Stimulated activated naive CD8-positive, alpha-beta T cell treated with anti-CD3 and anti-CD28 coated beads, Interleukin-15, amount 100 ng/mL, for 72 hours (primary cell): ENCODE data around the gene NCLN.
"Not testable (repeated sequence)": the region's sequence is repeated elsewhere in the genome, so short reads cannot be mapped to it uniquely, and the experiment has no call there.

Experiments
- ATAC-seq: fragments of 150-1000 bp; cut with Tn5 transposase; 2 replicates; pipeline ENCODE4 v1.10.0; 2021; ENCODE audit warnings: mild to moderate bottlenecking, moderate library complexity
- DNase-seq, 2 donors: peaks; one replicate each; pipeline ENCODE4 v3.0.0; 2021 to 2022
- H3K27ac Mint-ChIP-seq, 2 donors: one replicate each; pipeline ENCODE4 v1.8.0; 2022; ENCODE audit warnings: mild to moderate bottlenecking in 2 of 2, mixed read lengths in 2 of 2, moderate library complexity in 2 of 2
- H3K27me3 Mint-ChIP-seq: one replicate; pipeline ENCODE4 v1.8.0; 2022; ENCODE audit warnings: mixed read lengths
- H3K4me1 Mint-ChIP-seq: one replicate; pipeline ENCODE4 v1.8.0; 2022; ENCODE audit warnings: mild to moderate bottlenecking, mixed read lengths
- H3K4me3 Mint-ChIP-seq, 2 donors: one replicate each; pipeline ENCODE4 v1.8.0; 2022; ENCODE audit warnings: mild to moderate bottlenecking in 2 of 2, mixed read lengths in 2 of 2, moderate library complexity in 1 of 2
- H3K9me3 Mint-ChIP-seq, 2 donors: one replicate each; pipeline ENCODE4 v1.8.0; 2022; ENCODE audit warnings: mixed read lengths in 2 of 2

The NCLN gene

DNA sequence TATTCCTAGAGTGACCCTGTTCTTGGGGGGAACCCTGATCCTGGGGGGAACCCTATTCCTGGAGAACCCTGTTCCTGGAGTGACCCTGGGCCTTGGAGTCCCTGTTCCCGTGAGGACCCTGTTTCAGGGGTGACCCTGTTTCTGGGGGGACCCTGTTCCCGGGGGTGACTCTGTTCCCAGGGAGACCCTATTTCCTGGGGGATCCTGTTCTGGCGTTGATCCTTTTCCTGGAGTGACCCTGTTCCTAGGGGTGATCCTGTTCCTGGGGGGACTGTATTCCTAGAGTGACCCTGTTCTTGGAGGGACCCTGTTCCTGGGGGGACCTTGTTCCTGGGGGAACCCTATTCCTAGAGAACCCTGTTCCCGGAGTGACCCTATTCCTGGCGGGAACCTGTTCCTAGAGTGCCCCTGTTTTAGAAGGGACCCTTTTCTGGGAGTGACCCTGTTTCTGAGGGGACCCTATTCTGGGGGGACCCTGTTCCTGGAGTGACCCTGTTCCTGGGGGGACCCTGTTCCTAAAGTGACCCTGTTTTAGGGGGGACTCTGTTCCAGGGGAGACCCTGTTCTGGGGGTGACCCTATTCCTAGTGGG is 34.9 kb upstream of the NCLN start:
- Mint-ChIP-seq H3K4me1 (peaks cover 18% of the 10 kb centered on the region), H3K4me3 (no peak overlapping the region), H3K27ac (no peak overlapping the region), H3K27me3 (no peaks in the 10 kb centered on the region), H3K9me3 (no peaks in the 10 kb centered on the region)
- DNase-seq (no peak), ATAC-seq (no peak)

DNA sequence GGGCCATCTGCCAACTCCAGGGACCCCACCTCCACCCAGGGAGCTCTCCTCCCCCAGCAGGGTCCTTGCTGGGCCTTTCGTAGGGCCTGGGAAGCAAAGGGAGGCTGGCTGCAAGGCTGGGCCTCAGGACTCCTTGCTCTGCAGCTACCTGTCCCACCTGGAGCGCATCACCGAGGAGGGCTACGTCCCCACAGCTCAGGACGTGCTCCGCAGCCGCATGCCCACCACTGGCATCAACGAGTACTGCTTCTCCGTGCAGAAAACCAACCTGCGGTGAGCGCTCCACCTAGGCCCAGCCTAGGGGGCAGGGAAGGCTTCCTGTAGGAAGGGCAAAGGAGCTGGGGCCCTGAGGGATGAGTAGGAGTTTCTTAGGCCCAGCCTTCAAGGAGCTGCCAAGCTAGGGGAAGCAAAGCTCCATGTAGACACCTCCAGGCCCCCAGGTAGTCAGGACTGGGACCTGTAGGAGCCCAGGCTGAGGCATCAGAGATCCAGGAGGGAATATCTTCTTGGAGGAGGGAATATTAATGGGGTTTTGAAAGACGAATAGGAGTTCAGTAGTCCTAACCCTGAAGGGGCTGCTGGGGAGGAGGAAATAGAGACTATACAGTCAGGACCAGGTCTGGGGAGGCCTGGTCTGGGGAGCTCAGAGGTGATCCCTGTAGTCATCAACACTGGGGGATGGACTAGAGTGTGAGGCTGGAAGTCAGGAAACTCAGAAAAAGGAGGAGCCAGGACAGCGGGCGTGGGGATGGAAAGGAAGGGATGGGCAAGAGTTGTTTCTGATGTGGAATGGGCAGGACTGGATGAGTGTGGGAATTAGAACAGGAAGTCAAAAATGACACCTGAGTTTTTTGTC is 33.9 kb upstream of the NCLN start:
- no peak overlapping the region for H3K4me3 Mint-ChIP-seq
- no peak for DNase-seq
- H3K27ac Mint-ChIP-seq, result no peak overlapping the region
- no peaks in the 10 kb centered on the region for H3K9me3 Mint-ChIP-seq
- H3K27me3 Mint-ChIP-seq, result no peaks in the 10 kb centered on the region
- H3K4me1 Mint-ChIP-seq, result peaks cover 12% of the 10 kb centered on the region
- no peak for ATAC-seq

DNA sequence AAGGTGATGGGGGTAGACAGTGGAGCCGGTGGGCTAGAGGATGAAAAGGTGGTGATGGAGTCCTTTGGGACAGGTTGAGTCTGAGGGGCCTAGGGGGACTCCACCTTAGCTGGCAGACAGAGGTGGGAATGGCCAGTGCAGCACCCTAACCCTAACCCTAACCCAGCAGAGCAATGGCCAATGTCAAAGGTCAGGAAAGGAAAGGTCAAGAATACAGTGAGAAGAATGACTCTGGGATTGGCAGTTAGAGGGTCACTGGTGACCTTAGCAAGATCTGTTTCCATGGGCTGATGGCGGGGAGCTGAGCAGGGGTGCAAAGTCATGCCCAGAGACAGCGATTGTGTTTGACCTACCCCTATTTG is 33.3 kb upstream of the NCLN start:
- ATAC-seq, result no peak
- Mint-ChIP-seq H3K27me3 (no peaks in the 10 kb centered on the region), H3K9me3 (no peaks in the 10 kb centered on the region), H3K27ac (no peak overlapping the region), H3K4me3 (no peak overlapping the region), H3K4me1 (peaks cover 9% of the 10 kb centered on the region)
- DNase-seq, result no peak

DNA sequence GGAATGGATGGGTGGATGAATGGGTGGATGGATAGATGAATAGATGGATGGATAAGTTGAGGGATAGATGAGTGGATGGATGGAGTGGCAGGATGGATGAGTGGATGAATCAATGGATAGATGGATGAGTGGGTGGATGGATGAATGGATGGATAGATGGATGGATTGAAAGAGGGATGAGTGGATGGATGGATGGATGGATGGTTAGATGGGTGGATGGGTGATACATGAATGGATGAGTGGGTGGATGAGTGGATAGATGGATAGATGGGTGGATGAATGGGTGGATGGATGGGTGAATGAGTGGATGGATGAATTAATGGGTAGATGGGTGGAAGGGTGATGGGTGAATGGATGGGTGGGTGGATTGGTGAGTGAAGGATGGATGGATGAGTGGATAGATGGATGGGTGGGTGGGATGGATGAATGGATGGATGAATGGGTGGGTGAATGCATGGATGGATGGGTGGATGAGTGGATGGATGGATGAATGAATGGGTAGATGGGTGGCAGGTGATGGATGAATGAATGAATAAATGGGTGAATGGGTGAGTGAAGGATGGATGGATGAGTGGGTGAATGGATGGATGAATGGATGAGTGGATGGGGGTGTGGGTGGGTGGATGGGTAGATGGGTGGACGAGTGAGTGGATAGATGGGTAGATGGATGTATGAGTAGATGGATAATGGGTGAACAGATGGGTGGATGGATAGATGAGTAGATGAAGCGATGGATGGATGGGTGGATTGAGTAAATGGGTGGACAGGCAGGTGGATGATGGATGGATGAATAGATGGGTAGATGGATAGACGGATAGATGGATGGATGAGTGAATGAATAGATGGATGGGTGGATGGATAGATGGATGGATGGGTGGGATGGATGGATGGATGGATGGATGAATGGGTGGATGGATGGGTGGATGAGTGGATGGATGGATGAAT is 32.2 kb upstream of the NCLN start:
- H3K27ac Mint-ChIP-seq, result no peak overlapping the region
- ATAC-seq, result no peak
- no peaks in the 10 kb centered on the region for H3K27me3 Mint-ChIP-seq
- no peaks in the 10 kb centered on the region for H3K9me3 Mint-ChIP-seq
- H3K4me3 Mint-ChIP-seq, result no peak overlapping the region
- peaks cover 9% of the 10 kb centered on the region for H3K4me1 Mint-ChIP-seq
- no peak for DNase-seq

GRCh38 chr19:3154447-3154846 is 31.3 kb upstream of the NCLN start:
- ATAC-seq, H3K4me3 Mint-ChIP-seq, H3K9me3 Mint-ChIP-seq, H3K27ac Mint-ChIP-seq, DNase-seq, H3K4me1 Mint-ChIP-seq, H3K27me3 Mint-ChIP-seq: not testable (repeated sequence)

DNA sequence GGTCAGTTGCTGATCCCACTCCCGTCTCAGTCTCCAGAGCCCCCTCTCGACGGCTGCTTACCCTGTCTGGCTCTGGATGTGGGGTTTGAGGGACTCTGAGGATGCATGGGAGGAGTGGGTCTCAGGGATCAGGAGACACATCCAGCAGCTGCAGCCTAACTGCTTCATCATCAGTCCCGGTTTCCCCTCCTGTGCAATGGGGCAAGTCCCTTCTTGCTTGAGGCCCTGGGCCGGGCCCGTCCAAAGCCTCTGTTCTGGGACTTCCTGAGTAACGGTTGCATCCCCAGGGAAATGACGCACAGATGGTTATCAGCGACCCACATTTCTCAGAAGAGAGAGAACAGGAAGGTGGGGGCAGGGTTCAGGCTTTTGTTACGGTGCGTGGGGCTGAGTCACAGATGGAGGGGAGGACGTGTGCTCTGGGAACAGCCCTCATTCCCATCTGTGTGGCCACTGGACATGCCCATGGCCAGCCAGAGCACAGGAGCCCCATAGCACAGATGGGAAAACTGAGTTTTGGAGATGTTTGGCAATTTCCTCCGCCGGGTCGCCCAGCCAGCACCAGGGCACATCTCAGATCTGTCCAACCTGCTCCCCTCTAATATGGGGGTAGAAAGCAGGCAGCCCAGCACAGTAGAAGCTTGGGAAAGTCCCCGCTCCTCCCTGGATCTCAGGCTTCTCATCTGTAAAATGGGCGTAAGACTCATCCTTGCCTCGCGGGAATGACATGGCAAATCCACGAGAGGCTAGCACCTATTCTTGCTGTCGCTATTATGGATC is 30.6 kb upstream of the NCLN start:
- peak; percentile 97 for ATAC-seq
- Mint-ChIP-seq H3K4me1 (no peaks in the 10 kb centered on the region), H3K9me3 (peaks cover 2 to 3% of the 10 kb centered on the region in 2 donors), H3K27ac (peak overlapping the region in 1 of 2 donors; percentile 45), H3K4me3 (no peak overlapping the region), H3K27me3 (no peaks in the 10 kb centered on the region)
- peak; percentile 33 to 87 for DNase-seq

GRCh38 chr19:3157096-3157845 is 28.5 kb upstream of the NCLN start:
- Mint-ChIP-seq H3K27me3 (no peaks in the 10 kb centered on the region), H3K4me1 (peaks cover 7% of the 10 kb centered on the region), H3K27ac (no peak overlapping the region), H3K4me3 (no peak overlapping the region), H3K9me3 (peaks cover 4 to 7% of the 10 kb centered on the region in 2 donors)
- ATAC-seq (no peak), DNase-seq (no peak)

- DNase-seq (no peak), ATAC-seq (no peak)
- H3K4me1 Mint-ChIP-seq, result peaks cover 17% of the 10 kb centered on the region
- H3K27ac Mint-ChIP-seq, result no peak overlapping the region
- no peak overlapping the region for H3K4me3 Mint-ChIP-seq
- H3K27me3 Mint-ChIP-seq, result no peaks in the 10 kb centered on the region
- peaks cover 4 to 7% of the 10 kb centered on the region in 2 donors for H3K9me3 Mint-ChIP-seq
Measured at GRCh38 chr19:3159565-3159964, 26.2 kb upstream of the NCLN start.

GRCh38 chr19:3160219-3160618 is 25.5 kb upstream of the NCLN start:
- peak overlapping the region; percentile 21 to 28 for H3K27ac Mint-ChIP-seq
- no peaks in the 10 kb centered on the region for H3K27me3 Mint-ChIP-seq
- peaks cover 19% of the 10 kb centered on the region for H3K4me1 Mint-ChIP-seq
- no peak overlapping the region for H3K4me3 Mint-ChIP-seq
- no peak for ATAC-seq
- H3K9me3 Mint-ChIP-seq, result peaks cover 4 to 7% of the 10 kb centered on the region in 2 donors
- DNase-seq, result no peak

DNA sequence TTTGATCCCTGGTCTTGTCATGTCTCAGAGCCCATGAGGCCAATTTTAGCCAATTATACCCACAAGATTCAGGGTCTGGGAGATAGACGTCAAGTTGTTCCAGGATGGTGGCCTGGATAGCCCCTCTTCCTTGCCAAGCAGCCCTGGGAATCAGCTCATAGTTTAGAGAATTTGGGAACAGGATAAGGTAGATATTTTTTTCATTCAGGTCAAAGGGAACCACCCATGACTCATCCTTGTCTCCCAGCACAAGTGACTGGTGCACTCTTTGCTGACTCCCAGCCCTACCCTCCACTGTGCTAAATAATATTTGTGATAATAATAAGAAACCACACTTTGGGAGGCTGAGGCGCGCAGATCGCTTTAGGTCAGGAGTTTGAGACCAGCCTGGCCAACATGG is 24.3 kb upstream of the NCLN start:
- Mint-ChIP-seq H3K9me3 (peaks cover 4 to 7% of the 10 kb centered on the region in 2 donors), H3K4me1 (peaks cover 26% of the 10 kb centered on the region), H3K27me3 (no peaks in the 10 kb centered on the region), H3K27ac (no peak overlapping the region), H3K4me3 (no peak overlapping the region)
- ATAC-seq (no peak), DNase-seq (no peak)

DNA sequence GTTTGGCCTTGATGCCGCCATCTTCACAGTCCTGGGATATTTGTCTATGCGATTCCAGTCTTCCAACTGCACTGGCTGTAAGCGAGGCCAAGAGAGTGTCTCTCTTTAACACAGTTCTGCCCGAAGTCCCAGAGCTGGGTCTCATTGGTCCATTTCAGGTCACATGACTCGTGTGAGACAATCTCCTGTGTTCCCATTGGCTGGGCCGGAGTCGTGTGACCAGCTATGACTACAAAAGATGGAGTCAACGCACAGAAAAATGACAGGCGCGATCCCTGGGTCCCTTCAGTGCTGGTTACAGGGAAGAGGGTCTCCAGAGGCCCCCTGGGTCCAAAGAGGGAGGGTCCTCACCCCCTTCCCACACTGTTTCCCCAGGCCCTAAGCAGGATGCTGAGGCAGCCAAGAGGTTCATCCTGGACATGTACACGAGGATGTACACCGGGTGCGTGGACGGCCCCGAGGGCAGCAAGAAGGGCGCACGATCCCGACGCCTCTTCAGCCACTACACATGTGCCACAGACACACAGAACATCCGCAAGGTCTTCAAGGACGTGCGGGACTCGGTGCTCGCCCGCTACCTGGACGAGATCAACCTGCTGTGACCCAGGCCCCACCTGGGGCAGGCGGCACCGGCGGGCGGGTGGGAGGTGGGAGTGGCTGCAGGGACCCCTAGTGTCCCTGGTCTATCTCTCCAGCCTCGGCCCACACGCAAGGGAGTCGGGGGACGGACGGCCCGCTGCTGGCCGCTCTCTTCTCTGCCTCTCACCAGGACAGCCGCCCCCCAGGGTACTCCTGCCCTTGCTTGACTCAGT is 23.1 kb upstream of the NCLN start:
- ATAC-seq (peak; percentile 13), DNase-seq (peak in 1 of 2 donors; percentile 43)
- Mint-ChIP-seq H3K4me3 (no peak overlapping the region), H3K27ac (no peak overlapping the region), H3K4me1 (peaks cover 26% of the 10 kb centered on the region), H3K27me3 (no peaks in the 10 kb centered on the region), H3K9me3 (peaks cover 4 to 7% of the 10 kb centered on the region in 2 donors)

GRCh38 chr19:3163230-3163886 is 22.4 kb upstream of the NCLN start:
- Mint-ChIP-seq H3K9me3 (peaks cover 4 to 7% of the 10 kb centered on the region in 2 donors), H3K4me1 (peaks cover 26% of the 10 kb centered on the region), H3K27me3 (no peaks in the 10 kb centered on the region), H3K4me3 (no peak overlapping the region), H3K27ac (no peak overlapping the region)
- DNase-seq, result peak; percentile 68 to 79
- peak; percentile 91 for ATAC-seq

DNA sequence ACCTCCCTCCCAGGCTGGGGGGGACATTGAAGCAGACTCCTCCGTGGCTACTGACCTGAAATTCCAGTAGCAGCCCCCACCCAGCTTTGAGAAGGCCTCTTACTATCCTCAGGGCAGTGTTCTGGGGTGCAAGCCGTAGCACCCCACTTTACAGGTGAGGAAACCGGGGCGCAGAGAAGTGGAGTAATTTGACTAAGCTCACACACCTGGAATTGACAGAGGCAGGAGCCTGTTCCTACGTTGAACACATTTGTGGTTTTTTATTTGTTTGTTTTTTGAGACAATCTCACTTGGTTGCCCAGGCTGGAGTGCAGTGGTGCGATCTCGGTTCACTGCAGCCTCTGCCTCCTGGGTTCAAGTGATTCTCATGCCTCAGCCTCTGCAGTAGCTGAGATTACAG is 21.8 kb upstream of the NCLN start:
- no peak for DNase-seq
- Mint-ChIP-seq H3K9me3 (peaks cover 4 to 7% of the 10 kb centered on the region in 2 donors), H3K4me3 (no peak overlapping the region), H3K4me1 (peaks cover 26% of the 10 kb centered on the region), H3K27ac (no peak overlapping the region), H3K27me3 (no peaks in the 10 kb centered on the region)
- no peak for ATAC-seq
